K562 (cell line): ENCODE results near the gene LIN28A. TPM values are rescaled to one million over a fixed set of nuclear protein-coding genes. Genes with fewer than 3 reads are reported as not detected.

ENCODE experiments used
- ARNT ChIP-seq, 2 experiments: fragments of 450-650 bp; IDR thresholded peaks; 2 replicates each; pipeline ENCODE4 v1.6.1; 2016; ENCODE audit warnings: mild to moderate bottlenecking in 1 of 2
- ELF4 ChIP-seq: fragments of 450-650 bp; formaldehyde crosslinking; IDR thresholded peaks from 2 replicates; pipeline ENCODE4 v1.4.0; 2022; ENCODE audit warnings: missing genetic modification characterization
- FOS ChIP-seq: IDR thresholded peaks from 3 replicates; pipeline ENCODE4 v1.6.1; 2011; ENCODE audit not compliant: insufficient read length; ENCODE audit errors: extremely low read depth
- NEUROD1 ChIP-seq: fragments of 150-350 bp; IDR thresholded peaks from 2 replicates; pipeline ENCODE4 v1.6.1; 2014; ENCODE audit warnings: borderline replicate concordance, low read length, low read depth; ENCODE audit not compliant: partially characterized antibody
- NR1H2 ChIP-seq: sonication (generic); formaldehyde crosslinking; IDR thresholded peaks from 2 replicates; pipeline ENCODE4 v1.4.0; 2020; ENCODE audit warnings: mild to moderate bottlenecking, missing genetic modification reagents
- POLR2G ChIP-seq: fragments of 200-400 bp; formaldehyde crosslinking; IDR thresholded peaks from 2 replicates; pipeline ENCODE4 v1.6.1; 2017; ENCODE audit warnings: low read depth, mild to moderate bottlenecking, antibody characterized with exemption, low read length, moderate library complexity
- RBFOX2 ChIP-seq: fragments of 200-400 bp; formaldehyde crosslinking; IDR thresholded peaks from 2 replicates; pipeline ENCODE4 v1.6.1; 2017; ENCODE audit warnings: low read depth, mild to moderate bottlenecking, low read length, moderate library complexity
- SIN3B ChIP-seq: fragments of 450-650 bp; IDR thresholded peaks from 2 replicates; pipeline ENCODE4 v1.6.1; 2017; ENCODE audit warnings: low read depth, mild to moderate bottlenecking, moderate library complexity
- SRSF1 ChIP-seq: fragments of 200-400 bp; formaldehyde crosslinking; IDR thresholded peaks from 2 replicates; pipeline ENCODE4 v1.6.1; 2017; ENCODE audit warnings: mild to moderate bottlenecking, low read depth, low read length, moderate library complexity
- TEAD2 ChIP-seq: fragments of 450-650 bp; IDR thresholded peaks from 2 replicates; pipeline ENCODE4 v1.6.1; 2016; ENCODE audit warnings: missing genetic modification characterization, control low read depth, missing compliant biosample characterization
- ZNF589 ChIP-seq: fragments of 200-800 bp; sonication (Bioruptor generic); IDR thresholded peaks from 2 replicates; pipeline ENCODE4 v1.6.1; 2016; ENCODE audit warnings: low read depth, missing genetic modification characterization, missing compliant biosample characterization
- ZNF778 ChIP-seq: fragments of 450-650 bp; formaldehyde crosslinking; IDR thresholded peaks from 2 replicates; pipeline ENCODE4 v1.4.0; 2020; ENCODE audit warnings: mild to moderate bottlenecking, moderate library complexity
- polyA plus RNA-seq, 8 experiments: library from polyadenylated mRNA; depleted of rRNA in 4 of 8; stranded (reverse) in 5 of 8; unstranded in 3 of 8; fragments of >200 nt; fragmentation: Nextera tagmentation in 2 of 8; fragmentation: Illumina TruSeq in 1 of 8; extraction: Ambion mirVana in 2 of 8; extraction: Trizol in 1 of 8; gene quantifications; 2 replicates each; pipeline versions ENCODE4 v1.2.1 to v1.2.3, GENCODE V29; 2011 to 2014; ENCODE audit warnings: inconsistent platforms in 1 of 8, missing spikeins in 1 of 8
- total RNA-seq, 7 experiments: library from RNA; depleted of rRNA in 6 of 7; stranded (reverse); fragments of >200 nt in 6 of 7; fragmentation: Illumina TruSeq in 2 of 7; extraction: Trizol in 2 of 7; gene quantifications; 2 replicates each; pipeline versions ENCODE4 v1.2.1 to v1.2.3, GENCODE V29; 2011 to 2021; ENCODE audit warnings: low replicate concordance in 1 of 7
- TF ChIP-seq, protein P1 (sequence below), 2 experiments: fragments of 450-650 bp in 1 of 2; sonication (generic) in 1 of 2; formaldehyde crosslinking in 1 of 2; IDR thresholded peaks; 2 replicates each; pipeline versions ENCODE4 v1.7.1 to v1.9.0; 2016 to 2022; ENCODE audit warnings: inconsistent platforms in 1 of 2, mild to moderate bottlenecking in 1 of 2, missing genetic modification reagents in 1 of 2
- TF ChIP-seq, protein P2 (sequence below), 2 experiments: fragments of 450-650 bp in 1 of 2; IDR thresholded peaks; 2 replicates each; pipeline ENCODE4 v1.6.1; 2011 to 2017; ENCODE audit warnings: low read depth in 2 of 2, antibody characterized with exemption in 1 of 2, borderline replicate concordance in 1 of 2, low read length in 1 of 2, mild to moderate bottlenecking in 1 of 2, mixed read lengths in 1 of 2; ENCODE audit not compliant: control insufficient read depth in 1 of 2

Gene LIN28A
- total and polyA plus RNA-seq, 9 of the 15 experiments (the other 6 are each of a cell fraction or from before 2014, with no cell fraction given) = 0.80 to 5.4 (median 3.9) TPM

DNA sequence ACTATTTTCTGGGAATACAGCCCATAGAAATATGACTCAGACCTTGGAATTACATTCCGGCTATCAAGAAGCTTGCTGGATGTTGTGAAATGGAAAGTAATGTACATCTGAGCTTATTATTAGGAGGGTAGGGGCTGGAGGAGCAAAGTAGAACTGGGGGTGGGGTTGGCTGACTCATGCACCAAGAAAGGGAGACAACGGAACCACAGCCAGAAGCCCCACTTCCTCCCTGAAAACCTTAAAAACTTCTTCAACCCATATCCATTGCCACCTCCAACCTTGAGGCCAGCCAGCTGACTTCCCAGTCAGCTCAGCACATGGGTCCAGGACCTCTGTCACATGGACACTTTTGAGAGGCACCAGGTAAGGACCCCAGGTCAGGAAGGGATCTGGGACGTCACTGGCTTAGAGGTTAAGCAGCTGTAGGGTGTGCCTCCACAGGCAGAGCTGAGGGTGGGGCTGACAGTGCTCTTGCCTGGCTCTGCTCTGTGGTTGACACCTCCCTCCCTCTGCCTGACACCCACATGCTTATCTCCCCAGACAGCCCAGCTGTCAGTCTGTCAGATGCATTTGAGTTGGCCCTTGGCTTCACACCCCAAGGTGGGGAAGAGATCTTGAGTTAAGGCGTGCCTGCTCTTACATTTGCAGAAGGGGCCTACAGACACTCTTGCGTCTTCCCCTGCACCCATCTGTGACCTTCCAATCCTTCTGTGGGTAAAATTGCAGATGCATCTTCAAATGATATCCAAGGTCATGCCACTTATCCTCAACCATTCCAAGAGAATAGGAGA, 32.3 kb upstream of the LIN28A start (continued):
- TF ChIP-seq ZNF589 (CRISPR knock-in tag) (0 out of 2 replicates have a peak, but pooled peaks have one; percentile 15), TEAD2 (tag) (peak; percentile 42; the same call in 1 of the 2 replicates), ZNF778 (CRISPR knock-in tag) (no peak), ELF4 (CRISPR knock-in tag) (peak; percentile 73), ARNT (IDR thresholded peaks at IDR 0.05) (no peak; a peak in 1 of 4 replicates), SRSF1 (no peak), FOS (peak; percentile 48), SIN3B (no peak), RBFOX2 (peak; percentile 71), POLR2G (peak; percentile 58), NEUROD1 (peak; percentile 85), NR1H2 (CRISPR knock-in tag) (no peak)
- TF ChIP-seq, protein P1, sequence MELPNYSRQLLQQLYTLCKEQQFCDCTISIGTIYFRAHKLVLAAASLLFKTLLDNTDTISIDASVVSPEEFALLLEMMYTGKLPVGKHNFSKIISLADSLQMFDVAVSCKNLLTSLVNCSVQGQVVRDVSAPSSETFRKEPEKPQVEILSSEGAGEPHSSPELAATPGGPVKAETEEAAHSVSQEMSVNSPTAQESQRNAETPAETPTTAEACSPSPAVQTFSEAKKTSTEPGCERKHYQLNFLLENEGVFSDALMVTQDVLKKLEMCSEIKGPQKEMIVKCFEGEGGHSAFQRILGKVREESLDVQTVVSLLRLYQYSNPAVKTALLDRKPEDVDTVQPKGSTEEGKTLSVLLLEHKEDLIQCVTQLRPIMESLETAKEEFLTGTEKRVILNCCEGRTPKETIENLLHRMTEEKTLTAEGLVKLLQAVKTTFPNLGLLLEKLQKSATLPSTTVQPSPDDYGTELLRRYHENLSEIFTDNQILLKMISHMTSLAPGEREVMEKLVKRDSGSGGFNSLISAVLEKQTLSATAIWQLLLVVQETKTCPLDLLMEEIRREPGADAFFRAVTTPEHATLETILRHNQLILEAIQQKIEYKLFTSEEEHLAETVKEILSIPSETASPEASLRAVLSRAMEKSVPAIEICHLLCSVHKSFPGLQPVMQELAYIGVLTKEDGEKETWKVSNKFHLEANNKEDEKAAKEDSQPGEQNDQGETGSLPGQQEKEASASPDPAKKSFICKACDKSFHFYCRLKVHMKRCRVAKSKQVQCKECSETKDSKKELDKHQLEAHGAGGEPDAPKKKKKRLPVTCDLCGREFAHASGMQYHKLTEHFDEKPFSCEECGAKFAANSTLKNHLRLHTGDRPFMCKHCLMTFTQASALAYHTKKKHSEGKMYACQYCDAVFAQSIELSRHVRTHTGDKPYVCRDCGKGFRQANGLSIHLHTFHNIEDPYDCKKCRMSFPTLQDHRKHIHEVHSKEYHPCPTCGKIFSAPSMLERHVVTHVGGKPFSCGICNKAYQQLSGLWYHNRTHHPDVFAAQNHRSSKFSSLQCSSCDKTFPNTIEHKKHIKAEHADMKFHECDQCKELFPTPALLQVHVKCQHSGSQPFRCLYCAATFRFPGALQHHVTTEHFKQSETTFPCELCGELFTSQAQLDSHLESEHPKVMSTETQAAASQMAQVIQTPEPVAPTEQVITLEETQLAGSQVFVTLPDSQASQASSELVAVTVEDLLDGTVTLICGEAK (IDR thresholded peaks at IDR 0.05) = no peak
- TF ChIP-seq, protein P1 (CRISPR knock-in tag; IDR thresholded peaks at IDR 0.05) = no peak
- TF ChIP-seq, protein P2, sequence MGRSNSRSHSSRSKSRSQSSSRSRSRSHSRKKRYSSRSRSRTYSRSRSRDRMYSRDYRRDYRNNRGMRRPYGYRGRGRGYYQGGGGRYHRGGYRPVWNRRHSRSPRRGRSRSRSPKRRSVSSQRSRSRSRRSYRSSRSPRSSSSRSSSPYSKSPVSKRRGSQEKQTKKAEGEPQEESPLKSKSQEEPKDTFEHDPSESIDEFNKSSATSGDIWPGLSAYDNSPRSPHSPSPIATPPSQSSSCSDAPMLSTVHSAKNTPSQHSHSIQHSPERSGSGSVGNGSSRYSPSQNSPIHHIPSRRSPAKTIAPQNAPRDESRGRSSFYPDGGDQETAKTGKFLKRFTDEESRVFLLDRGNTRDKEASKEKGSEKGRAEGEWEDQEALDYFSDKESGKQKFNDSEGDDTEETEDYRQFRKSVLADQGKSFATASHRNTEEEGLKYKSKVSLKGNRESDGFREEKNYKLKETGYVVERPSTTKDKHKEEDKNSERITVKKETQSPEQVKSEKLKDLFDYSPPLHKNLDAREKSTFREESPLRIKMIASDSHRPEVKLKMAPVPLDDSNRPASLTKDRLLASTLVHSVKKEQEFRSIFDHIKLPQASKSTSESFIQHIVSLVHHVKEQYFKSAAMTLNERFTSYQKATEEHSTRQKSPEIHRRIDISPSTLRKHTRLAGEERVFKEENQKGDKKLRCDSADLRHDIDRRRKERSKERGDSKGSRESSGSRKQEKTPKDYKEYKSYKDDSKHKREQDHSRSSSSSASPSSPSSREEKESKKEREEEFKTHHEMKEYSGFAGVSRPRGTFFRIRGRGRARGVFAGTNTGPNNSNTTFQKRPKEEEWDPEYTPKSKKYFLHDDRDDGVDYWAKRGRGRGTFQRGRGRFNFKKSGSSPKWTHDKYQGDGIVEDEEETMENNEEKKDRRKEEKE (IDR thresholded peaks at IDR 0.05; ENCODE audit: borderline replicate concordance in 1 of 2, control insufficient read depth in 1 of 2, low read depth in 2 of 2, low read length in 1 of 2) = 0 out of 4 replicates have a peak, but pooled peaks of 1 of the 2 experiments have one; percentile 7
